PC-3 (cell line): ENCODE results near the gene CCNK. TPM values are rescaled to one million over a fixed set of nuclear protein-coding genes. Genes with fewer than 3 reads are reported as not detected.

Experiments used
- ATAC-seq: fragments of 200-7000 bp; cut with Tn5 transposase; 2 replicates; pipeline ENCODE4 v1.9.1; 2020; ENCODE audit warnings: mild to moderate bottlenecking, moderate library complexity
- BruUV-seq: library from RNA; stranded (reverse); fragments of 400-500 nt; replicated peaks from 2 replicates; lab custom pipeline; 2021; lab: Mats Ljungman, UMichigan
- CTCF ChIA-PET: fragments of 300-600 bp; sonication (Branson Sonifier 250); formaldehyde crosslinking; loops from one replicate; lab custom pipeline; 2022; ENCODE audit warnings: antibody characterized with exemption; lab: Charles Lee
- POLR2A ChIA-PET: fragments of 300-600 bp; sonication (Branson Sonifier 250); formaldehyde crosslinking; loops from one replicate; lab custom pipeline; 2022; ENCODE audit warnings: antibody characterized with exemption; ENCODE audit not compliant: unreplicated experiment; lab: Charles Lee
- DNase-seq: peaks from one replicate; pipeline ENCODE4 v3.0.0-alpha.2; 2015
- H2AFZ ChIP-seq: fragments of 300-600 bp; sonication (generic); 2 replicates; pipeline ENCODE4 v1.6.0; 2016; ENCODE audit warnings: antibody characterized with exemption, low read length
- H3F3A ChIP-seq: fragments of 300-600 bp; sonication (generic); one replicate; pipeline ENCODE4 v1.6.0; 2017; ENCODE audit warnings: antibody characterized with exemption, low read length, control low read depth, mild to moderate bottlenecking; ENCODE audit not compliant: unreplicated experiment
- H3K27ac ChIP-seq: fragments of 300-600 bp; sonication (generic); 2 replicates; pipeline ENCODE4 v1.5.1; 2016; ENCODE audit warnings: mild to moderate bottlenecking, low read length
- H3K27me3 ChIP-seq: fragments of 300-600 bp; sonication (generic); 2 replicates; pipeline ENCODE4 v1.6.1; 2016; ENCODE audit warnings: low read length, mixed read lengths
- H3K36me3 ChIP-seq: fragments of 300-600 bp; sonication (generic); 2 replicates; pipeline ENCODE4 v1.6.1; 2016; ENCODE audit warnings: low read depth, mixed run types, low read length, mixed read lengths
- H3K4me1 ChIP-seq: fragments of 300-600 bp; sonication (generic); 2 replicates; pipeline ENCODE4 v1.5.1; 2016; ENCODE audit warnings: low read length; ENCODE audit not compliant: insufficient read depth
- H3K4me2 ChIP-seq: fragments of 300-600 bp; sonication (generic); 2 replicates; pipeline ENCODE4 v1.6.0; 2016; ENCODE audit warnings: low read length
- H3K4me3 ChIP-seq: fragments of 300-600 bp; sonication (generic); 2 replicates; pipeline ENCODE4 v1.5.1; 2016; ENCODE audit warnings: mild to moderate bottlenecking, low read length, mixed read lengths
- H3K79me2 ChIP-seq: fragments of 300-600 bp; sonication (generic); 2 replicates; pipeline ENCODE4 v1.6.1; 2017; ENCODE audit warnings: low read length, mixed read lengths
- H3K9ac ChIP-seq: fragments of 300-600 bp; sonication (generic); 2 replicates; pipeline ENCODE4 v1.6.0; 2016; ENCODE audit warnings: mild to moderate bottlenecking, low read length
- H3K9me2 ChIP-seq: fragments of 300-600 bp; sonication (generic); replicated peaks from 2 replicates; pipeline ENCODE4 v1.6.1; 2016; ENCODE audit warnings: mixed run types, low read length, mixed read lengths
- H3K9me3 ChIP-seq: fragments of 300-600 bp; sonication (generic); 2 replicates; pipeline ENCODE4 v1.6.1; 2016; ENCODE audit warnings: low read length, mixed read lengths
- H4K20me1 ChIP-seq: fragments of 300-600 bp; sonication (generic); 2 replicates; pipeline ENCODE4 v1.6.1; 2016; ENCODE audit warnings: low read length, mixed read lengths
- EZH2 ChIP-seq: fragments of 300-600 bp; sonication (generic); IDR thresholded peaks from one replicate; pipeline ENCODE4 v1.6.1; 2017; ENCODE audit warnings: antibody characterized with exemption, mild to moderate bottlenecking, low read length; ENCODE audit not compliant: unreplicated experiment
- EZH2phosphoT487 ChIP-seq: fragments of 300-600 bp; sonication (generic); IDR thresholded peaks from 2 replicates; pipeline ENCODE4 v1.6.1; 2018; ENCODE audit warnings: mild to moderate bottlenecking, antibody characterized with exemption, low read length, borderline replicate concordance
- intact Hi-C: fragments of 100-400 bp; cut with micrococcal nuclease; formaldehyde crosslinking; loops from 2 replicates; pipeline ENCODE4 v1.9.0; 2023
- total RNA-seq: library from RNA; depleted of rRNA; stranded (reverse); fragments of >200 nt; gene quantifications from 2 replicates; pipeline ENCODE4 v1.2.3, GENCODE V29; 2014
- TF ChIP-seq, protein P1 (sequence below): fragments of 300-600 bp; sonication (generic); conservative IDR thresholded peaks from 2 replicates; pipeline ENCODE4 v1.5.1; 2017; ENCODE audit warnings: antibody characterized with exemption, low read depth, mild to moderate bottlenecking, low read length

Gene CCNK
- total RNA-seq, 1 experiment from 2014 or later, result 26.2 TPM

DNA sequence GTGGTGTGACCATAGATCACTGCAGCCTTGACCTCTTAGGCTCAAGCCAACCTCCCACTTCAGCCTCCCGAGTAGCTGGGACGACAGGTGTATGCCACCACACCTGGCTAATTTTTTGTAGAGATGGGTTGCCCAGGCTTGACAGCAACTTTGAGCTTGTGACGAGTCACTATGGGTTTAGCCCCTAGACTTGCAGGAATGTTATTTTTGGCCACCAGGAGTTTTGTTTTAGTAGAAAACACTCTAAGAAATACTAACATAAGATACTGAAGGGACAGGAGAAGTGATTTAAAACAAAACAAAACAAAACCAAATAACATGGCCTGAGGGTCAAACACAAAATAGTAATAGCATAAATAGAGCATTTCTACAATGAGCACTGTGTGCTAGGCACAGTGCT lies 27.0 kb upstream of the CCNK start:
- no peaks in the 10 kb centered on the region for H3F3A ChIP-seq
- ChIA-PET POLR2A (no interaction called here), CTCF (no interaction called here)
- no peaks in the 10 kb centered on the region for H3K9me3 ChIP-seq
- no peaks in the 10 kb centered on the region for H4K20me1 ChIP-seq
- H3K79me2 ChIP-seq, result no peaks in the 10 kb centered on the region
- no peaks in the 10 kb centered on the region for H3K27me3 ChIP-seq
- BruUV-seq, result no TSS peak
- TF ChIP-seq EZH2phosphoT487, result no peak
- TF ChIP-seq, protein P1, sequence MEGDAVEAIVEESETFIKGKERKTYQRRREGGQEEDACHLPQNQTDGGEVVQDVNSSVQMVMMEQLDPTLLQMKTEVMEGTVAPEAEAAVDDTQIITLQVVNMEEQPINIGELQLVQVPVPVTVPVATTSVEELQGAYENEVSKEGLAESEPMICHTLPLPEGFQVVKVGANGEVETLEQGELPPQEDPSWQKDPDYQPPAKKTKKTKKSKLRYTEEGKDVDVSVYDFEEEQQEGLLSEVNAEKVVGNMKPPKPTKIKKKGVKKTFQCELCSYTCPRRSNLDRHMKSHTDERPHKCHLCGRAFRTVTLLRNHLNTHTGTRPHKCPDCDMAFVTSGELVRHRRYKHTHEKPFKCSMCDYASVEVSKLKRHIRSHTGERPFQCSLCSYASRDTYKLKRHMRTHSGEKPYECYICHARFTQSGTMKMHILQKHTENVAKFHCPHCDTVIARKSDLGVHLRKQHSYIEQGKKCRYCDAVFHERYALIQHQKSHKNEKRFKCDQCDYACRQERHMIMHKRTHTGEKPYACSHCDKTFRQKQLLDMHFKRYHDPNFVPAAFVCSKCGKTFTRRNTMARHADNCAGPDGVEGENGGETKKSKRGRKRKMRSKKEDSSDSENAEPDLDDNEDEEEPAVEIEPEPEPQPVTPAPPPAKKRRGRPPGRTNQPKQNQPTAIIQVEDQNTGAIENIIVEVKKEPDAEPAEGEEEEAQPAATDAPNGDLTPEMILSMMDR, result no peak
- TF ChIP-seq EZH2, result no peak
- ATAC-seq, result no peak
- DNase-seq, result no peak
- H3K9ac ChIP-seq, result no peak overlapping the region
- no peak overlapping the region for H2AFZ ChIP-seq
- no peaks in the 10 kb centered on the region for H3K4me1 ChIP-seq
- H3K27ac ChIP-seq, result no peak overlapping the region
- intact Hi-C loops, result no loop called here
- H3K4me2 ChIP-seq, result no peak overlapping the region
- no peaks in the 10 kb centered on the region for H3K9me2 ChIP-seq
- H3K4me3 ChIP-seq, result no peak overlapping the region
- H3K36me3 ChIP-seq, result peaks cover 8% of the 10 kb centered on the region; the same call in 1 of the 2 replicates

GRCh38 chr14:99459481-99460100 lies 21.6 kb upstream of the CCNK start:
- H3K36me3 ChIP-seq, result peaks cover 29% of the 10 kb centered on the region
- BruUV-seq, result no TSS peak
- H3K27me3 ChIP-seq, result no peaks in the 10 kb centered on the region
- no peaks in the 10 kb centered on the region for H3K9me3 ChIP-seq
- no peaks in the 10 kb centered on the region for H3K9me2 ChIP-seq
- DNase-seq (no peak), ATAC-seq (no peak)
- no peaks in the 10 kb centered on the region for H3F3A ChIP-seq
- H3K4me1 ChIP-seq, result no peaks in the 10 kb centered on the region
- H2AFZ ChIP-seq, result no peak overlapping the region
- POLR2A ChIA-PET, result no interaction called here
- TF ChIP-seq, protein P1, result no peak
- TF ChIP-seq EZH2phosphoT487, result no peak
- TF ChIP-seq EZH2, result no peak
- H3K79me2 ChIP-seq, result no peaks in the 10 kb centered on the region
- H3K4me3 ChIP-seq, result no peak overlapping the region
- CTCF ChIA-PET, result no interaction called here
- H3K27ac ChIP-seq, result no peak overlapping the region
- intact Hi-C loops, result no loop called here
- H3K4me2 ChIP-seq, result no peak overlapping the region
- H3K9ac ChIP-seq, result no peak overlapping the region
- no peaks in the 10 kb centered on the region for H4K20me1 ChIP-seq

GRCh38 chr14:99460793-99461192 lies 20.4 kb upstream of the CCNK start:
- Histone ChIP-seq H3K4me3 (no peak overlapping the region), H3F3A (no peaks in the 10 kb centered on the region), H3K9ac (no peak overlapping the region), H3K9me3 (no peaks in the 10 kb centered on the region), H4K20me1 (no peaks in the 10 kb centered on the region), H3K4me2 (no peak overlapping the region), H3K27me3 (no peaks in the 10 kb centered on the region), H3K79me2 (peaks cover 1% of the 10 kb centered on the region; the same call in 1 of the 2 replicates), H2AFZ (no peak overlapping the region), H3K4me1 (no peaks in the 10 kb centered on the region), H3K9me2 (no peaks in the 10 kb centered on the region), H3K27ac (no peak overlapping the region), H3K36me3 (peaks cover 29% of the 10 kb centered on the region)
- no peak for DNase-seq
- intact Hi-C loops, result no loop called here
- no peak for ATAC-seq
- POLR2A ChIA-PET, result no interaction called here
- BruUV-seq, result no TSS peak
- CTCF ChIA-PET, result no interaction called here
- TF ChIP-seq EZH2phosphoT487 (no peak), EZH2 (no peak)
- TF ChIP-seq, protein P1, result no peak
